HepG2 (cell line): Measurements from ENCODE around the gene SMAP2. TPM values are rescaled to one million over a fixed set of nuclear protein-coding genes. Genes with fewer than 3 reads are reported as not detected.

Experiments
- JUN ChIP-seq: sonication (generic); formaldehyde crosslinking; IDR thresholded peaks from 2 replicates; pipeline ENCODE4 v1.4.0; 2020; ENCODE audit warnings: mild to moderate bottlenecking, missing genetic modification reagents
- JUNB ChIP-seq: sonication (generic); formaldehyde crosslinking; IDR thresholded peaks from 2 replicates; pipeline ENCODE4 v1.8.0; 2022; ENCODE audit warnings: missing genetic modification reagents, mild to moderate bottlenecking, borderline replicate concordance
- MIER2 ChIP-seq: IDR thresholded peaks from 2 replicates; pipeline ENCODE4 v1.6.1; 2016; ENCODE audit warnings: missing biosample characterization, missing genetic modification reagents
- MIER3 ChIP-seq: IDR thresholded peaks from 2 replicates; pipeline ENCODE4 v1.6.1; 2016; ENCODE audit warnings: missing compliant biosample characterization, borderline replicate concordance
- MTF2 ChIP-seq: sonication (generic); formaldehyde crosslinking; IDR thresholded peaks from 2 replicates; pipeline ENCODE4 v1.5.0; 2020; ENCODE audit warnings: missing genetic modification reagents, borderline replicate concordance
- NFYC ChIP-seq: IDR thresholded peaks from 2 replicates; pipeline ENCODE4 v1.6.1; 2016; ENCODE audit warnings: missing genetic modification reagents, missing compliant biosample characterization
- POLR2G ChIP-seq: fragments of 200-400 bp; formaldehyde crosslinking; IDR thresholded peaks from 2 replicates; pipeline ENCODE4 v1.6.1; 2018; ENCODE audit warnings: mild to moderate bottlenecking, low read depth, low read length, moderate library complexity
- RBAK ChIP-seq: sonication (generic); formaldehyde crosslinking; IDR thresholded peaks from 2 replicates; pipeline ENCODE4 v1.5.1; 2020; ENCODE audit warnings: mild to moderate bottlenecking, missing genetic modification reagents
- SOX13 ChIP-seq, 3 experiments: fragments of 450-650 bp in 1 of 3; sonication (generic) in 1 of 3; formaldehyde crosslinking in 1 of 3; IDR thresholded peaks in 2 of 3; conservative IDR thresholded peaks in 1 of 3; 2 replicates each; pipeline versions ENCODE4 v1.5.0 to v1.6.1; 2016 to 2020; ENCODE audit warnings: antibody characterized with exemption in 1 of 3, mild to moderate bottlenecking in 1 of 3, missing compliant biosample characterization in 1 of 3, missing genetic modification reagents in 1 of 3, moderate library complexity in 1 of 3
- SRSF9 ChIP-seq: fragments of 200-400 bp; formaldehyde crosslinking; IDR thresholded peaks from 2 replicates; pipeline ENCODE4 v1.6.1; 2018; ENCODE audit warnings: borderline replicate concordance, mild to moderate bottlenecking, low read depth, low read length; ENCODE audit not compliant: insufficient read depth, poor library complexity, severe bottlenecking
- TBP ChIP-seq: sonication (generic); formaldehyde crosslinking; IDR thresholded peaks from 2 replicates; pipeline ENCODE4 v1.5.0; 2020; ENCODE audit warnings: missing genetic modification reagents
- YEATS4 ChIP-seq: sonication (generic); formaldehyde crosslinking; IDR thresholded peaks from 2 replicates; pipeline ENCODE4 v1.4.0; 2020; ENCODE audit warnings: missing genetic modification reagents, borderline replicate concordance
- ZNF143 ChIP-seq: sonication (generic); formaldehyde crosslinking; IDR thresholded peaks from 2 replicates; pipeline ENCODE4 v1.4.0; 2020; ENCODE audit warnings: missing genetic modification reagents
- ZNF263 ChIP-seq: sonication (generic); formaldehyde crosslinking; IDR thresholded peaks from 2 replicates; pipeline ENCODE4 v1.4.0; 2020; ENCODE audit warnings: missing genetic modification reagents
- ZNF331 ChIP-seq: sonication (generic); formaldehyde crosslinking; IDR thresholded peaks from 2 replicates; pipeline ENCODE4 v1.4.0; 2020; ENCODE audit warnings: missing genetic modification reagents
- ZNF605 ChIP-seq: sonication (generic); formaldehyde crosslinking; IDR thresholded peaks from 2 replicates; pipeline ENCODE4 v1.8.0; 2022; ENCODE audit warnings: mild to moderate bottlenecking, missing genetic modification reagents
- polyA plus RNA-seq, 8 experiments: library from polyadenylated mRNA; depleted of rRNA in 3 of 8; stranded (reverse) in 7 of 8; unstranded in 1 of 8; fragments of >200 nt; fragmentation: Illumina TruSeq in 4 of 8; extraction: Trizol in 4 of 8; gene quantifications; 2 replicates each; pipeline versions ENCODE4 v1.2.1 to v1.2.3, GENCODE V29; 2011 to 2016; ENCODE audit warnings: low read depth in 4 of 8, missing spikeins in 1 of 8, mixed read lengths in 1 of 8; ENCODE audit not compliant: insufficient read depth in 1 of 8
- total RNA-seq, 5 experiments: library from RNA; depleted of rRNA; stranded (reverse); fragments of >200 nt; fragmentation: Illumina TruSeq; extraction: Trizol; gene quantifications; 2 replicates each; pipeline ENCODE4 v1.2.3, GENCODE V29; 2016; ENCODE audit warnings: low read depth in 1 of 5
- TF ChIP-seq, protein P1 (sequence below): sonication (generic); formaldehyde crosslinking; IDR thresholded peaks from 2 replicates; pipeline ENCODE4 v1.4.0; 2020; ENCODE audit warnings: missing genetic modification reagents, low read depth, mild to moderate bottlenecking, borderline replicate concordance
- TF ChIP-seq, protein P2 (sequence below): sonication (generic); formaldehyde crosslinking; IDR thresholded peaks from 2 replicates; pipeline ENCODE4 v1.9.0; 2022; ENCODE audit warnings: missing genetic modification reagents, mild to moderate bottlenecking, borderline replicate concordance
- TF ChIP-seq, protein P3 (sequence below): sonication (generic); formaldehyde crosslinking; IDR thresholded peaks from 2 replicates; pipeline ENCODE4 v1.4.0; 2020; ENCODE audit warnings: missing genetic modification reagents

SMAP2 gene
- total and polyA plus RNA-seq, 2 of the 13 experiments (the other 11 are each of a cell fraction or from before 2014, with no cell fraction given), result 19.0 to 22.3 TPM

- TF ChIP-seq, protein P1, sequence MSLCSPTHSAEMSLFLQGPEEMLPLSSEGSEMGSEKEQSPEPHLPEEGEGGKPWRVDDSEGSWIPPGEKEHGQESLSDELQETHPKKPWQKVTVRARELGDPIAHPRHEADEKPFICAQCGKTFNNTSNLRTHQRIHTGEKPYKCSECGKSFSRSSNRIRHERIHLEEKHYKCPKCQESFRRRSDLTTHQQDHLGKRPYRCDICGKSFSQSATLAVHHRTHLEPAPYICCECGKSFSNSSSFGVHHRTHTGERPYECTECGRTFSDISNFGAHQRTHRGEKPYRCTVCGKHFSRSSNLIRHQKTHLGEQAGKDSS (CRISPR knock-in tag), result no peak
- 0 out of 2 replicates have a peak, but pooled peaks have one; percentile 26 for TF ChIP-seq MIER2 (CRISPR knock-in tag)
- peak; percentile 62; the same call in 1 of the 2 replicates for TF ChIP-seq ZNF605 (CRISPR knock-in tag)
- TF ChIP-seq NFYC (CRISPR knock-in tag), result peak; percentile 67; the same call in 1 of the 2 replicates
- peak; percentile 66 for TF ChIP-seq POLR2G
- TF ChIP-seq JUN, result no peak
- TF ChIP-seq MTF2 (CRISPR knock-in tag), result no peak
- TF ChIP-seq RBAK (CRISPR knock-in tag), result peak; percentile 70; the same call in 1 of the 2 replicates
- TF ChIP-seq ZNF331 (CRISPR knock-in tag), result peak; percentile 30; the same call in 1 of the 2 replicates
- TF ChIP-seq ZNF263, result peak; percentile 99
- TF ChIP-seq, protein P2, sequence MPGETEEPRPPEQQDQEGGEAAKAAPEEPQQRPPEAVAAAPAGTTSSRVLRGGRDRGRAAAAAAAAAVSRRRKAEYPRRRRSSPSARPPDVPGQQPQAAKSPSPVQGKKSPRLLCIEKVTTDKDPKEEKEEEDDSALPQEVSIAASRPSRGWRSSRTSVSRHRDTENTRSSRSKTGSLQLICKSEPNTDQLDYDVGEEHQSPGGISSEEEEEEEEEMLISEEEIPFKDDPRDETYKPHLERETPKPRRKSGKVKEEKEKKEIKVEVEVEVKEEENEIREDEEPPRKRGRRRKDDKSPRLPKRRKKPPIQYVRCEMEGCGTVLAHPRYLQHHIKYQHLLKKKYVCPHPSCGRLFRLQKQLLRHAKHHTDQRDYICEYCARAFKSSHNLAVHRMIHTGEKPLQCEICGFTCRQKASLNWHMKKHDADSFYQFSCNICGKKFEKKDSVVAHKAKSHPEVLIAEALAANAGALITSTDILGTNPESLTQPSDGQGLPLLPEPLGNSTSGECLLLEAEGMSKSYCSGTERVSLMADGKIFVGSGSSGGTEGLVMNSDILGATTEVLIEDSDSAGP (CRISPR knock-in tag), result peak; percentile 70
- TF ChIP-seq TBP, result 0 out of 2 replicates have a peak, but pooled peaks have one; percentile 68
- TF ChIP-seq SRSF9, result no peak
- TF ChIP-seq JUNB (CRISPR knock-in tag), result no peak
- no peak for TF ChIP-seq ZNF143
- TF ChIP-seq, protein P3, sequence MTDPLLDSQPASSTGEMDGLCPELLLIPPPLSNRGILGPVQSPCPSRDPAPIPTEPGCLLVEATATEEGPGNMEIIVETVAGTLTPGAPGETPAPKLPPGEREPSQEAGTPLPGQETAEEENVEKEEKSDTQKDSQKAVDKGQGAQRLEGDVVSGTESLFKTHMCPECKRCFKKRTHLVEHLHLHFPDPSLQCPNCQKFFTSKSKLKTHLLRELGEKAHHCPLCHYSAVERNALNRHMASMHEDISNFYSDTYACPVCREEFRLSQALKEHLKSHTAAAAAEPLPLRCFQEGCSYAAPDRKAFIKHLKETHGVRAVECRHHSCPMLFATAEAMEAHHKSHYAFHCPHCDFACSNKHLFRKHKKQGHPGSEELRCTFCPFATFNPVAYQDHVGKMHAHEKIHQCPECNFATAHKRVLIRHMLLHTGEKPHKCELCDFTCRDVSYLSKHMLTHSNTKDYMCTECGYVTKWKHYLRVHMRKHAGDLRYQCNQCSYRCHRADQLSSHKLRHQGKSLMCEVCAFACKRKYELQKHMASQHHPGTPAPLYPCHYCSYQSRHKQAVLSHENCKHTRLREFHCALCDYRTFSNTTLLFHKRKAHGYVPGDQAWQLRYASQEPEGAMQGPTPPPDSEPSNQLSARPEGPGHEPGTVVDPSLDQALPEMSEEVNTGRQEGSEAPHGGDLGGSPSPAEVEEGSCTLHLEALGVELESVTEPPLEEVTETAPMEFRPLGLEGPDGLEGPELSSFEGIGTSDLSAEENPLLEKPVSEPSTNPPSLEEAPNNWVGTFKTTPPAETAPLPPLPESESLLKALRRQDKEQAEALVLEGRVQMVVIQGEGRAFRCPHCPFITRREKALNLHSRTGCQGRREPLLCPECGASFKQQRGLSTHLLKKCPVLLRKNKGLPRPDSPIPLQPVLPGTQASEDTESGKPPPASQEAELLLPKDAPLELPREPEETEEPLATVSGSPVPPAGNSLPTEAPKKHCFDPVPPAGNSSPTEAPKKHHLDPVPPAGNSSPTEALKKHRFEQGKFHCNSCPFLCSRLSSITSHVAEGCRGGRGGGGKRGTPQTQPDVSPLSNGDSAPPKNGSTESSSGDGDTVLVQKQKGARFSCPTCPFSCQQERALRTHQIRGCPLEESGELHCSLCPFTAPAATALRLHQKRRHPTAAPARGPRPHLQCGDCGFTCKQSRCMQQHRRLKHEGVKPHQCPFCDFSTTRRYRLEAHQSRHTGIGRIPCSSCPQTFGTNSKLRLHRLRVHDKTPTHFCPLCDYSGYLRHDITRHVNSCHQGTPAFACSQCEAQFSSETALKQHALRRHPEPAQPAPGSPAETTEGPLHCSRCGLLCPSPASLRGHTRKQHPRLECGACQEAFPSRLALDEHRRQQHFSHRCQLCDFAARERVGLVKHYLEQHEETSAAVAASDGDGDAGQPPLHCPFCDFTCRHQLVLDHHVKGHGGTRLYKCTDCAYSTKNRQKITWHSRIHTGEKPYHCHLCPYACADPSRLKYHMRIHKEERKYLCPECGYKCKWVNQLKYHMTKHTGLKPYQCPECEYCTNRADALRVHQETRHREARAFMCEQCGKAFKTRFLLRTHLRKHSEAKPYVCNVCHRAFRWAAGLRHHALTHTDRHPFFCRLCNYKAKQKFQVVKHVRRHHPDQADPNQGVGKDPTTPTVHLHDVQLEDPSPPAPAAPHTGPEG (CRISPR knock-in tag), result peak; percentile 33
- TF ChIP-seq YEATS4 (CRISPR knock-in tag), result peak; percentile 41; the same call in 1 of the 2 replicates
- TF ChIP-seq SOX13 (IDR thresholded peaks at IDR 0.05), result peak; percentile 65
- TF ChIP-seq SOX13 (CRISPR knock-in tag; conservative IDR thresholded peaks at IDR 0.05 in 1 of 2, IDR thresholded peaks at IDR 0.05 in 1 of 2), result peak in 1 of 2 experiments; percentile 92; a peak in 2 of 4 replicates
- 0 out of 2 replicates have a peak, but pooled peaks have one; percentile 64 for TF ChIP-seq MIER3 (CRISPR knock-in tag)
These were observed 48.2 kb downstream of the SMAP2 start (continued) for GRCh38 chr1:40421431-40422384.
